CD4-positive, CD25-positive, alpha-beta regulatory T cell (primary cell): Measurements from ENCODE around the gene XRCC2. TPM values are rescaled to one million over a fixed set of nuclear protein-coding genes. Genes with fewer than 3 reads are reported as not detected.

Experiments
- ATAC-seq, 2 donors: fragments of 150-1000 bp; cut with Tn5 transposase; one replicate each; pipeline ENCODE4 v1.10.0; 2021; ENCODE audit warnings: low read depth in 2 of 2, moderate number of reproducible peaks in 2 of 2, moderate library complexity in 1 of 2
- DNase-seq, 3 donors: peaks; one replicate each; pipeline versions ENCODE4 v3.0.0 to v3.0.0-alpha.2; 2012 to 2022; ENCODE audit warnings: mixed read lengths in 1 of 3
- H3K27ac ChIP-seq: one replicate; pipeline ENCODE4 v1.7.0; 2013; ENCODE audit warnings: mild to moderate bottlenecking, low read length; ENCODE audit not compliant: insufficient read depth, poor library complexity, severe bottlenecking
- H3K27me3 ChIP-seq: one replicate; pipeline ENCODE4 v1.7.0; 2013; ENCODE audit warnings: low read length; ENCODE audit not compliant: control insufficient read depth, insufficient read depth
- H3K36me3 ChIP-seq: one replicate; pipeline ENCODE4 v1.7.0; 2013; ENCODE audit warnings: mild to moderate bottlenecking, low read length, moderate library complexity; ENCODE audit not compliant: control insufficient read depth, insufficient read depth
- H3K4me1 ChIP-seq: 2 replicates; pipeline ENCODE4 v1.7.0; 2013; ENCODE audit warnings: mild to moderate bottlenecking, low read length; ENCODE audit not compliant: insufficient read depth, control insufficient read depth, poor library complexity, severe bottlenecking
- H3K4me3 ChIP-seq: one replicate; pipeline ENCODE4 v1.7.0; 2013; ENCODE audit warnings: low read depth, mild to moderate bottlenecking, low read length, moderate library complexity
- H3K9me3 ChIP-seq, 2 experiments: 1 replicate in 1 of 2; 2 replicates in 1 of 2; pipeline ENCODE4 v1.7.0; 2013; ENCODE audit warnings: low read length in 2 of 2, mild to moderate bottlenecking in 1 of 2, moderate library complexity in 1 of 2; ENCODE audit not compliant: control insufficient read depth in 2 of 2
- H3K27ac Mint-ChIP-seq, 3 donors: one replicate each; pipeline ENCODE4 v1.8.0; 2020 to 2022; ENCODE audit warnings: mild to moderate bottlenecking in 3 of 3, mixed read lengths in 3 of 3, moderate library complexity in 2 of 3
- H3K27me3 Mint-ChIP-seq: one replicate; pipeline ENCODE4 v1.8.0; 2022; ENCODE audit warnings: mild to moderate bottlenecking, mixed read lengths
- H3K36me3 Mint-ChIP-seq: one replicate; pipeline ENCODE4 v1.8.0; 2020; ENCODE audit warnings: mixed read lengths
- H3K4me1 Mint-ChIP-seq, 4 donors: one replicate each; pipeline ENCODE4 v1.8.0; 2020 to 2022; ENCODE audit warnings: mixed read lengths in 4 of 4, mild to moderate bottlenecking in 1 of 4
- H3K4me3 Mint-ChIP-seq, 4 donors: one replicate each; pipeline ENCODE4 v1.8.0; 2020 to 2022; ENCODE audit warnings: mild to moderate bottlenecking in 4 of 4, mixed read lengths in 4 of 4, moderate library complexity in 3 of 4
- H3K9me3 Mint-ChIP-seq, 7 donors: one replicate each; pipeline ENCODE4 v1.8.0; 2020 to 2022; ENCODE audit warnings: mixed read lengths in 7 of 7, mild to moderate bottlenecking in 3 of 7, moderate library complexity in 2 of 7
- polyA plus RNA-seq, 4 donors: library from polyadenylated mRNA; unstranded; fragments of 300-500 nt; fragmentation: Illumina TruSeq; gene quantifications; one replicate each; pipeline ENCODE4 v1.2.3, GENCODE V29; 2021
- total RNA-seq: library from RNA; stranded (reverse); gene quantifications from one replicate; pipeline ENCODE4 v1.2.3, GENCODE V29; 2022

Gene XRCC2
- total and polyA plus RNA-seq, 5 donors from 2014 or later: 0.12 to 1.1 (median 0.36) TPM

GRCh38 chr7:152602962-152603361, 73.0 kb downstream of the XRCC2 start:
- no peak overlapping the region for H3K4me3 Mint-ChIP-seq
- no peaks in the 10 kb centered on the region for H3K27me3 ChIP-seq
- H3K4me3 ChIP-seq: no peak overlapping the region
- no peak for ATAC-seq
- H3K27ac Mint-ChIP-seq: no peak overlapping the region
- H3K9me3 ChIP-seq: no peaks in the 10 kb centered on the region
- H3K4me1 Mint-ChIP-seq: peaks cover 0 to 2% (median 0%) of the 10 kb centered on the region in 4 donors
- no peak overlapping the region for H3K27ac ChIP-seq
- DNase-seq: no peak
- H3K36me3 Mint-ChIP-seq: no peaks in the 10 kb centered on the region
- H3K27me3 Mint-ChIP-seq: peaks cover 5% of the 10 kb centered on the region
- H3K36me3 ChIP-seq: no peaks in the 10 kb centered on the region
- H3K4me1 ChIP-seq: no peaks in the 10 kb centered on the region
- no peaks in the 10 kb centered on the region for H3K9me3 Mint-ChIP-seq

GRCh38 chr7:152601305-152601798, 74.6 kb downstream of the XRCC2 start:
- Mint-ChIP-seq H3K4me3 (no peak overlapping the region), H3K27me3 (peaks cover 5% of the 10 kb centered on the region), H3K9me3 (no peaks in the 10 kb centered on the region), H3K27ac (no peak overlapping the region), H3K4me1 (peaks cover 0 to 2% (median 0%) of the 10 kb centered on the region in 4 donors), H3K36me3 (no peaks in the 10 kb centered on the region)
- Histone ChIP-seq H3K4me3 (no peak overlapping the region), H3K4me1 (no peaks in the 10 kb centered on the region), H3K27ac (no peak overlapping the region), H3K36me3 (no peaks in the 10 kb centered on the region), H3K9me3 (no peaks in the 10 kb centered on the region), H3K27me3 (no peaks in the 10 kb centered on the region)
- ATAC-seq (no peak), DNase-seq (no peak)

GRCh38 chr7:152600266-152600665, 75.7 kb downstream of the XRCC2 start:
- Mint-ChIP-seq H3K4me1 (peaks cover 0 to 2% (median 0%) of the 10 kb centered on the region in 4 donors), H3K27me3 (peaks cover 5% of the 10 kb centered on the region), H3K36me3 (no peaks in the 10 kb centered on the region), H3K9me3 (no peaks in the 10 kb centered on the region), H3K4me3 (no peak overlapping the region), H3K27ac (no peak overlapping the region)
- no peak overlapping the region for H3K4me3 ChIP-seq
- no peaks in the 10 kb centered on the region for H3K4me1 ChIP-seq
- no peak for ATAC-seq
- H3K36me3 ChIP-seq: no peaks in the 10 kb centered on the region
- H3K9me3 ChIP-seq: no peaks in the 10 kb centered on the region
- H3K27me3 ChIP-seq: no peaks in the 10 kb centered on the region
- no peak overlapping the region for H3K27ac ChIP-seq
- DNase-seq: no peak

- no peak overlapping the region for H3K4me3 Mint-ChIP-seq
- H3K4me1 Mint-ChIP-seq: peaks cover 0 to 2% (median 0%) of the 10 kb centered on the region in 4 donors
- Histone ChIP-seq H3K4me1 (no peaks in the 10 kb centered on the region), H3K27ac (no peak overlapping the region), H3K9me3 (no peaks in the 10 kb centered on the region), H3K4me3 (no peak overlapping the region), H3K36me3 (no peaks in the 10 kb centered on the region), H3K27me3 (no peaks in the 10 kb centered on the region)
- DNase-seq (no peak), ATAC-seq (no peak)
- no peaks in the 10 kb centered on the region for H3K9me3 Mint-ChIP-seq
- peaks cover 5% of the 10 kb centered on the region for H3K27me3 Mint-ChIP-seq
- no peaks in the 10 kb centered on the region for H3K36me3 Mint-ChIP-seq
- H3K27ac Mint-ChIP-seq: peak overlapping the region in 1 of 3 donors; percentile 74
These were observed 78.4 kb downstream of the XRCC2 start for GRCh38 chr7:152597507-152597906.

- Histone ChIP-seq H3K4me1 (no peaks in the 10 kb centered on the region), H3K4me3 (no peak overlapping the region), H3K27ac (no peak overlapping the region), H3K27me3 (no peaks in the 10 kb centered on the region), H3K36me3 (no peaks in the 10 kb centered on the region), H3K9me3 (no peaks in the 10 kb centered on the region)
- Mint-ChIP-seq H3K36me3 (no peaks in the 10 kb centered on the region), H3K27me3 (peaks cover 5% of the 10 kb centered on the region), H3K4me1 (peaks cover 0 to 2% (median 0%) of the 10 kb centered on the region in 4 donors), H3K4me3 (no peak overlapping the region), H3K27ac (no peak overlapping the region), H3K9me3 (no peaks in the 10 kb centered on the region)
- no peak for ATAC-seq
- no peak for DNase-seq
These were observed 79.1 kb downstream of the XRCC2 start for GRCh38 chr7:152596824-152597223.

Other genes starting within 250 kb of the XRCC2 start
- 160 TPM for gene KMT2C, start 240.1 kb downstream of the XRCC2 start, total RNA-seq
- gene KMT2C, start 240.1 kb downstream of the XRCC2 start, polyA plus RNA-seq: 10 to 100 TPM in 1 of 4 donors, 1 to 10 TPM in 3; 8.6 to 10.4 (median 9.3) TPM
- gene ACTR3B, start 83.6 kb upstream of the XRCC2 start, total RNA-seq: 6.8 TPM
- 1 to 10 TPM; 4.8 to 8.1 (median 6.5) TPM for gene ACTR3B, start 83.6 kb upstream of the XRCC2 start, polyA plus RNA-seq